ENCODE results near the gene SHISA9. TPM values are rescaled to one million over a fixed set of nuclear protein-coding genes. Genes with fewer than 3 reads are reported as not detected.

Gene SHISA9
- total and polyA plus RNA-seq, 4 donors = 0.10 to 0.39 (median 0.25) TPM; not detected in 1

DNA sequence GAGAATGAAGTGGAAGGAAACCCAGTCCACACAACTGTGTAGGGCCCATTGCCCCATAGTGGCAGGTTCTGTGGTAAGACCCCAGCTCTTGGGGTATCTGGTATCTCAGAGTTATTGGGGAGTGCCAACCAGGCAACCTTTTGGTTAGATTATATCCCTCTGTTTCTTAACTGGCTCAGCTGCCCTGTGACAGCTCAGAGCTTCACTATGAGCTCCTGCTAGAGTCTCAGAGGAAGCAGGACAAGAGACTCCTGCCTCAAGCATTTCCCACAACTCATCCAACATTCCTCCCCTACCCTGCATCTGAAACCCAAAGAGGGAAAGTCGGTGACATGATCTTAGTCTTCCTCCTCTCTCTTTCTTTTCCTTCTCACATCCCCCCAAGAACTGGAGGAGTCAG, 292.3 kb downstream of the SHISA9 start:
- ATAC-seq (ENCODE audit: low FRiP score) (no peak), DNase-seq (no peak)
- H3K27ac ChIP-seq (ENCODE audit: low read depth in 1 of 2, low read length in 2 of 2) = no peak overlapping the region
- H3K9me3 ChIP-seq (ENCODE audit: control insufficient read depth, low read length) = peaks cover 5% of the 10 kb centered on the region
- no peaks in the 10 kb centered on the region for H3K27me3 ChIP-seq (ENCODE audit: control insufficient read depth in 1 of 2, insufficient read depth in 2 of 2, low read length in 1 of 2)
- H3K4me1 ChIP-seq (ENCODE audit: control insufficient read depth in 1 of 2, insufficient read depth in 2 of 2, low read length in 2 of 2) = no peaks in the 10 kb centered on the region
- WGBS, 2 donors = 72 to 81% methylated on average over 1 of the region's 1 CpG
- H3K36me3 ChIP-seq (ENCODE audit: control insufficient read depth in 1 of 2, insufficient read depth in 2 of 2, low read length in 1 of 2) = no peaks in the 10 kb centered on the region
- no peak overlapping the region for H3K4me3 ChIP-seq (ENCODE audit: low read length in 2 of 2)
- intact Hi-C loops (cut with DNase I) = no loop called here

DNA sequence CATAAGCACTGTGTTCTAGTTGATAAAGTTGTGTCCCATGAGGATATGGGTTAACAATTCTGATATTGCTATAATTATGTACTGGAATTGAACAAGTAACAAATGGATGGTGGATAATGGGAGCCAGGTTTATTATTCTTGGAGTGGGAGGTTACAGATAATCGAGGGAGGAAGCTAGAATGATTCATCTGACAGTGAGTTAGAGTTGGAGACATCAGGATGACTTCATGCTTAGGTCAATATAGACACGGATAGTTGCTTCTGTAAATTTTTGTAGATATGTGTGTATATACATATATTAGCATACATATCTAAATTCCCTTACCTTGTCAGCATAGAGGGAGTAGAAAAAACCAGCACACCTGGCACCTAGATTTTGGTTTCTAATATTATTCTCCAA, 293.4 kb downstream of the SHISA9 start:
- no peak for DNase-seq
- no peak for ATAC-seq (ENCODE audit: low FRiP score)
- no peak overlapping the region for H3K27ac ChIP-seq (ENCODE audit: low read depth in 1 of 2, low read length in 2 of 2)
- 60 to 62% methylated on average over 2 of the region's 2 CpGs for WGBS, 2 donors
- H3K9me3 ChIP-seq (ENCODE audit: control insufficient read depth, low read length) = peaks cover 5% of the 10 kb centered on the region
- no peaks in the 10 kb centered on the region for H3K27me3 ChIP-seq (ENCODE audit: control insufficient read depth in 1 of 2, insufficient read depth in 2 of 2, low read length in 1 of 2)
- no peak overlapping the region for H3K4me3 ChIP-seq (ENCODE audit: low read length in 2 of 2)
- intact Hi-C loops (cut with DNase I) = no loop called here
- no peaks in the 10 kb centered on the region for H3K4me1 ChIP-seq (ENCODE audit: control insufficient read depth in 1 of 2, insufficient read depth in 2 of 2, low read length in 2 of 2)
- H3K36me3 ChIP-seq (ENCODE audit: control insufficient read depth in 1 of 2, insufficient read depth in 2 of 2, low read length in 1 of 2) = no peaks in the 10 kb centered on the region

GRCh38 chr16:13203725-13204124, 302.3 kb downstream of the SHISA9 start:
- Histone ChIP-seq H3K27ac (ENCODE audit: low read depth in 1 of 2, low read length in 2 of 2) (no peak overlapping the region), H3K9me3 (ENCODE audit: control insufficient read depth, low read length) (no peaks in the 10 kb centered on the region), H3K27me3 (ENCODE audit: control insufficient read depth in 1 of 2, insufficient read depth in 2 of 2, low read length in 1 of 2) (no peaks in the 10 kb centered on the region), H3K4me1 (ENCODE audit: control insufficient read depth in 1 of 2, insufficient read depth in 2 of 2, low read length in 2 of 2) (no peaks in the 10 kb centered on the region), H3K4me3 (ENCODE audit: low read length in 2 of 2) (no peak overlapping the region), H3K36me3 (ENCODE audit: control insufficient read depth in 1 of 2, insufficient read depth in 2 of 2, low read length in 1 of 2) (no peaks in the 10 kb centered on the region)
- intact Hi-C loops (cut with DNase I) = no loop called here
- no peak for DNase-seq
- no peak for ATAC-seq (ENCODE audit: low FRiP score)

GRCh38 chr16:13205352-13205751, 304.0 kb downstream of the SHISA9 start:
- H3K4me1 ChIP-seq (ENCODE audit: control insufficient read depth in 1 of 2, insufficient read depth in 2 of 2, low read length in 2 of 2) = no peaks in the 10 kb centered on the region
- no peak overlapping the region for H3K27ac ChIP-seq (ENCODE audit: low read depth in 1 of 2, low read length in 2 of 2)
- H3K27me3 ChIP-seq (ENCODE audit: control insufficient read depth in 1 of 2, insufficient read depth in 2 of 2, low read length in 1 of 2) = no peaks in the 10 kb centered on the region
- no peaks in the 10 kb centered on the region for H3K9me3 ChIP-seq (ENCODE audit: control insufficient read depth, low read length)
- H3K36me3 ChIP-seq (ENCODE audit: control insufficient read depth in 1 of 2, insufficient read depth in 2 of 2, low read length in 1 of 2) = no peaks in the 10 kb centered on the region
- DNase-seq (no peak), ATAC-seq (ENCODE audit: low FRiP score) (no peak)
- intact Hi-C loops (cut with DNase I) = no loop called here
- H3K4me3 ChIP-seq (ENCODE audit: low read length in 2 of 2) = no peak overlapping the region

GRCh38 chr16:13206606-13207005, 305.2 kb downstream of the SHISA9 start:
- intact Hi-C loops (cut with DNase I) = no loop called here
- Histone ChIP-seq H3K36me3 (ENCODE audit: control insufficient read depth in 1 of 2, insufficient read depth in 2 of 2, low read length in 1 of 2) (no peaks in the 10 kb centered on the region), H3K27me3 (ENCODE audit: control insufficient read depth in 1 of 2, insufficient read depth in 2 of 2, low read length in 1 of 2) (no peaks in the 10 kb centered on the region), H3K4me3 (ENCODE audit: low read length in 2 of 2) (no peak overlapping the region), H3K4me1 (ENCODE audit: control insufficient read depth in 1 of 2, insufficient read depth in 2 of 2, low read length in 2 of 2) (no peaks in the 10 kb centered on the region), H3K9me3 (ENCODE audit: control insufficient read depth, low read length) (no peaks in the 10 kb centered on the region), H3K27ac (ENCODE audit: low read depth in 1 of 2, low read length in 2 of 2) (no peak overlapping the region)
- no peak for ATAC-seq (ENCODE audit: low FRiP score)
- no peak for DNase-seq
- 73 to 80% methylated on average over 4 of the region's 4 CpGs for WGBS, 2 donors

DNA sequence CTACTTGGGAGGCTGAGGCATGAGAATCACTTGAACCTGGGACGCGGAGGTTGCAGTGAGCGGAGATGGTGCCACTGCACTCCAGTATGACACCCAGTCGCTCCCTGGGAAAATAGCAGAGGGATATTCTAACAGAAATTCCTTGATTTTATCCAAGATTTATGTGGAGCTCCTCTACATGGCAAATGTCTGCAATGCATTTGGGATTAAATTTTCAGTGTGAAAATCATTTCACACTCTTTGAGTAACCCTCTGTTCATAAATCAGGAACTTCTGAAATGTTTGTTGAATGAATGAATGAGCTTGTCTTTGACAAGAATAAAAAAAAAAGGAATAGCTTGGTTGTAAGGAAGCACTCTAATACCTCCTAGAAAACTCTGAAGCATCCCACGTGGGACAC, 305.8 kb downstream of the SHISA9 start:
- Histone ChIP-seq H3K27ac (ENCODE audit: low read depth in 1 of 2, low read length in 2 of 2) (no peak overlapping the region), H3K36me3 (ENCODE audit: control insufficient read depth in 1 of 2, insufficient read depth in 2 of 2, low read length in 1 of 2) (no peaks in the 10 kb centered on the region), H3K4me3 (ENCODE audit: low read length in 2 of 2) (no peak overlapping the region), H3K27me3 (ENCODE audit: control insufficient read depth in 1 of 2, insufficient read depth in 2 of 2, low read length in 1 of 2) (no peaks in the 10 kb centered on the region), H3K9me3 (ENCODE audit: control insufficient read depth, low read length) (no peaks in the 10 kb centered on the region), H3K4me1 (ENCODE audit: control insufficient read depth in 1 of 2, insufficient read depth in 2 of 2, low read length in 2 of 2) (no peaks in the 10 kb centered on the region)
- 86 to 87% methylated on average over 5 of the region's 5 CpGs for WGBS, 2 donors
- intact Hi-C loops (cut with DNase I) = no loop called here
- DNase-seq (no peak), ATAC-seq (ENCODE audit: low FRiP score) (no peak)

- H3K27ac ChIP-seq (ENCODE audit: low read depth in 1 of 2, low read length in 2 of 2) = no peak overlapping the region
- H3K9me3 ChIP-seq (ENCODE audit: control insufficient read depth, low read length) = peaks cover 2% of the 10 kb centered on the region
- ATAC-seq (ENCODE audit: low FRiP score) = no peak
- H3K4me3 ChIP-seq (ENCODE audit: low read length in 2 of 2) = no peak overlapping the region
- no peak for DNase-seq
- peaks cover 0 to 4% of the 10 kb centered on the region in 2 donors for H3K27me3 ChIP-seq (ENCODE audit: control insufficient read depth in 1 of 2, insufficient read depth in 2 of 2, low read length in 1 of 2)
- no peaks in the 10 kb centered on the region for H3K36me3 ChIP-seq (ENCODE audit: control insufficient read depth in 1 of 2, insufficient read depth in 2 of 2, low read length in 1 of 2)
- no peaks in the 10 kb centered on the region for H3K4me1 ChIP-seq (ENCODE audit: control insufficient read depth in 1 of 2, insufficient read depth in 2 of 2, low read length in 2 of 2)
- intact Hi-C loops (cut with DNase I) = no loop called here
- WGBS, 2 donors = 82 to 84% methylated on average over 1 of the region's 1 CpG
Measured at GRCh38 chr16:13223666-13224065, 322.3 kb downstream of the SHISA9 start.

DNA sequence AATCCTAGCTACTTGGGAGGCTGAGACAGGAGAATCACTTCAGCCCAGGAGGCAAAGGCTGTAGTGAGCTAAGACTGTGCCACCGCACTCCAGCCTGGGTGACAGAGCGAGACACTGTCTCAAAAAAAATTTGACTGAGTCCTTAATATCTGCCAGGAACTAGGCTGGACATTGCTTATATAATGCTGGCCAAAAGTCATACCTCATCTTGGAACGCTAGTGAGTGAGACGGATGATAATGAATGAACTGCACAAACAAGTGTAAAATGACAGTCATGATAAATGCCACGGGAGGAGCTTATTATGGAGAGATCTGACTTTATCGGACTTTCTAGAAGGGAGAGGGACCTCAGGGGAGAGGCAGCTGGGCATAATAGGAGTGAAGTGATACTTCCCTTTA, 327.6 kb downstream of the SHISA9 start:
- WGBS, 2 donors = 19 to 21% methylated on average over 6 of the region's 6 CpGs
- H3K36me3 ChIP-seq (ENCODE audit: control insufficient read depth in 1 of 2, insufficient read depth in 2 of 2, low read length in 1 of 2) = no peaks in the 10 kb centered on the region
- H3K9me3 ChIP-seq (ENCODE audit: control insufficient read depth, low read length) = peaks cover 2% of the 10 kb centered on the region
- H3K4me3 ChIP-seq (ENCODE audit: low read length in 2 of 2) = no peak overlapping the region
- no peak for ATAC-seq (ENCODE audit: low FRiP score)
- no peak overlapping the region for H3K27ac ChIP-seq (ENCODE audit: low read depth in 1 of 2, low read length in 2 of 2)
- no peak for DNase-seq
- peaks cover 0 to 4% of the 10 kb centered on the region in 2 donors for H3K27me3 ChIP-seq (ENCODE audit: control insufficient read depth in 1 of 2, insufficient read depth in 2 of 2, low read length in 1 of 2)
- no peaks in the 10 kb centered on the region for H3K4me1 ChIP-seq (ENCODE audit: control insufficient read depth in 1 of 2, insufficient read depth in 2 of 2, low read length in 2 of 2)
- intact Hi-C loops (cut with DNase I) = no loop called here

- intact Hi-C loops (cut with DNase I) = no loop called here
Measured at GRCh38 chr16:13231365-13231764, 330.0 kb downstream of the SHISA9 start.

More at GRCh38 chr16:13231365-13231764, 330.0 kb downstream of the SHISA9 start:
- Histone ChIP-seq H3K9me3 (ENCODE audit: control insufficient read depth, low read length) (no peaks in the 10 kb centered on the region), H3K4me3 (ENCODE audit: low read length in 2 of 2) (no peak overlapping the region), H3K4me1 (ENCODE audit: control insufficient read depth in 1 of 2, insufficient read depth in 2 of 2, low read length in 2 of 2) (no peaks in the 10 kb centered on the region), H3K27me3 (ENCODE audit: control insufficient read depth in 1 of 2, insufficient read depth in 2 of 2, low read length in 1 of 2) (peaks cover 0 to 1% of the 10 kb centered on the region in 2 donors), H3K27ac (ENCODE audit: low read depth in 1 of 2, low read length in 2 of 2) (no peak overlapping the region), H3K36me3 (ENCODE audit: control insufficient read depth in 1 of 2, insufficient read depth in 2 of 2, low read length in 1 of 2) (no peaks in the 10 kb centered on the region)
- no peak for ATAC-seq (ENCODE audit: low FRiP score)
- no peak for DNase-seq
- 74 to 77% methylated on average over 4 of the region's 4 CpGs for WGBS, 2 donors

Data from aorta (tissue), 5 donors.